ENCODE data around the gene MTHFD1L.

Gene MTHFD1L

GRCh38 chr6:151018046-151018445 lies 152.5 kb downstream of the MTHFD1L start:
- no peak overlapping the region for H3K27ac ChIP-seq
- no peak overlapping the region for H2AFZ ChIP-seq (ENCODE audit: low read depth)
- no peak for TF ChIP-seq CTCF (conservative IDR thresholded peaks at IDR 0.05; ENCODE audit: low read depth, low read length)
- H3K9ac ChIP-seq = no peak overlapping the region
- no peaks in the 10 kb centered on the region for H3K27me3 ChIP-seq (ENCODE audit: insufficient read depth, low read depth)
- H3K4me3 ChIP-seq (IDR thresholded peaks at IDR 0.05; ENCODE audit: insufficient read depth, low read depth, low read length) = no peak overlapping the region
- H3K4me2 ChIP-seq = no peak overlapping the region
- no peaks in the 10 kb centered on the region for H3K79me2 ChIP-seq (ENCODE audit: insufficient read depth, low read depth)
- peaks cover 4% of the 10 kb centered on the region; the same call in 1 of the 2 replicates for H3K36me3 ChIP-seq (ENCODE audit: insufficient read depth)
- no peaks in the 10 kb centered on the region for H4K20me1 ChIP-seq (ENCODE audit: insufficient read depth)
- no peaks in the 10 kb centered on the region for H3K4me1 ChIP-seq (ENCODE audit: low read depth, poor library complexity, severe bottlenecking)

- Histone ChIP-seq H3K36me3 (ENCODE audit: insufficient read depth) (peaks cover 4% of the 10 kb centered on the region; the same call in 1 of the 2 replicates), H3K9ac (no peak overlapping the region), H3K4me3 (IDR thresholded peaks at IDR 0.05; ENCODE audit: insufficient read depth, low read depth, low read length) (no peak overlapping the region), H2AFZ (ENCODE audit: low read depth) (no peak overlapping the region), H3K79me2 (ENCODE audit: insufficient read depth, low read depth) (no peaks in the 10 kb centered on the region), H4K20me1 (ENCODE audit: insufficient read depth) (no peaks in the 10 kb centered on the region), H3K27me3 (ENCODE audit: insufficient read depth, low read depth) (no peaks in the 10 kb centered on the region), H3K27ac (no peak overlapping the region), H3K4me2 (no peak overlapping the region), H3K4me1 (ENCODE audit: low read depth, poor library complexity, severe bottlenecking) (no peaks in the 10 kb centered on the region)
- no peak for TF ChIP-seq CTCF (conservative IDR thresholded peaks at IDR 0.05; ENCODE audit: low read depth, low read length)
Observed at GRCh38 chr6:151018911-151019782, 153.6 kb downstream of the MTHFD1L start.

- H3K27ac ChIP-seq = no peak overlapping the region
- H3K4me2 ChIP-seq = no peak overlapping the region
- H3K36me3 ChIP-seq (ENCODE audit: insufficient read depth) = peaks cover 4% of the 10 kb centered on the region; the same call in 1 of the 2 replicates
- no peak overlapping the region for H3K4me3 ChIP-seq (IDR thresholded peaks at IDR 0.05; ENCODE audit: insufficient read depth, low read depth, low read length)
- H3K9ac ChIP-seq = no peak overlapping the region
- no peak for TF ChIP-seq CTCF (conservative IDR thresholded peaks at IDR 0.05; ENCODE audit: low read depth, low read length)
- no peaks in the 10 kb centered on the region for H3K79me2 ChIP-seq (ENCODE audit: insufficient read depth, low read depth)
- no peak overlapping the region for H2AFZ ChIP-seq (ENCODE audit: low read depth)
- H4K20me1 ChIP-seq (ENCODE audit: insufficient read depth) = no peaks in the 10 kb centered on the region
- no peaks in the 10 kb centered on the region for H3K4me1 ChIP-seq (ENCODE audit: low read depth, poor library complexity, severe bottlenecking)
- H3K27me3 ChIP-seq (ENCODE audit: insufficient read depth, low read depth) = no peaks in the 10 kb centered on the region
Observed at GRCh38 chr6:151021896-151022295, 156.4 kb downstream of the MTHFD1L start.

- Histone ChIP-seq H3K27me3 (ENCODE audit: insufficient read depth, low read depth) (no peaks in the 10 kb centered on the region), H3K36me3 (ENCODE audit: insufficient read depth) (peaks cover 4% of the 10 kb centered on the region; the same call in 1 of the 2 replicates), H3K4me3 (IDR thresholded peaks at IDR 0.05; ENCODE audit: insufficient read depth, low read depth, low read length) (no peak overlapping the region), H3K27ac (no peak overlapping the region), H3K4me2 (no peak overlapping the region), H4K20me1 (ENCODE audit: insufficient read depth) (no peaks in the 10 kb centered on the region), H3K9ac (no peak overlapping the region), H3K4me1 (ENCODE audit: low read depth, poor library complexity, severe bottlenecking) (no peaks in the 10 kb centered on the region), H3K79me2 (ENCODE audit: insufficient read depth, low read depth) (no peaks in the 10 kb centered on the region), H2AFZ (ENCODE audit: low read depth) (no peak overlapping the region)
- no peak for TF ChIP-seq CTCF (conservative IDR thresholded peaks at IDR 0.05; ENCODE audit: low read depth, low read length)
Observed at GRCh38 chr6:151022492-151022891, 157.0 kb downstream of the MTHFD1L start.

Measured in KMS-11 (cell line).